Suprapubic skin (tissue), 4 donors: ENCODE measurements around the gene WFDC1. TPM values are rescaled to one million over a fixed set of nuclear protein-coding genes. Genes with fewer than 3 reads are reported as not detected.

Experiments
- DNase-seq, 2 donors: peaks; one replicate each; pipeline ENCODE4 v3.0.0-alpha.2; 2019; ENCODE audit warnings: low spot score in 2 of 2
- H3K27ac ChIP-seq: fragments of 200-600 bp; sonication (generic); one replicate; pipeline ENCODE4 v1.5.1; 2019
- H3K27me3 ChIP-seq: fragments of 200-600 bp; sonication (generic); one replicate; pipeline ENCODE4 v1.5.1; 2019
- H3K36me3 ChIP-seq: fragments of 200-600 bp; sonication (generic); one replicate; pipeline ENCODE4 v1.5.1; 2019
- H3K4me1 ChIP-seq: fragments of 200-600 bp; sonication (generic); one replicate; pipeline ENCODE4 v1.5.1; 2019
- H3K4me3 ChIP-seq: fragments of 200-600 bp; sonication (generic); one replicate; pipeline ENCODE4 v1.5.1; 2019; ENCODE audit warnings: mild to moderate bottlenecking
- H3K9me3 ChIP-seq: fragments of 200-600 bp; sonication (generic); one replicate; pipeline ENCODE4 v1.5.1; 2019
- CTCF ChIP-seq, 2 donors: fragments of 200-600 bp in 1 of 2; fragments of 450-650 bp in 1 of 2; sonication (generic) in 1 of 2; IDR thresholded peaks; one replicate each; pipeline ENCODE4 v1.5.1; 2016 to 2019; ENCODE audit warnings: antibody characterized with exemption in 2 of 2, mild to moderate bottlenecking in 1 of 2, moderate library complexity in 1 of 2
- EP300 ChIP-seq: sonication (generic); formaldehyde crosslinking; IDR thresholded peaks from one replicate; pipeline ENCODE4 v1.6.1; 2017; ENCODE audit warnings: antibody characterized with exemption
- POLR2A ChIP-seq, 2 donors: fragments of 450-650 bp; IDR thresholded peaks; one replicate each; pipeline ENCODE4 v1.6.1; 2017; ENCODE audit warnings: antibody characterized with exemption in 2 of 2, mild to moderate bottlenecking in 2 of 2, moderate library complexity in 2 of 2
- POLR2AphosphoS5 ChIP-seq, 3 donors: sonication (generic); formaldehyde crosslinking; IDR thresholded peaks; one replicate each; pipeline ENCODE4 v1.6.1; 2017; ENCODE audit warnings: antibody characterized with exemption in 3 of 3
- WGBS: methylation state at CpG from one replicate; pipeline ENCODE4 v1.1.5; 2018; 5-methylcytosine and 5-hydroxymethylcytosine counted together
- total RNA-seq, 4 donors: library from RNA; depleted of rRNA; stranded (reverse); fragments of >200 nt; gene quantifications; one replicate each; pipeline ENCODE4 v1.1.0, GENCODE V29; 2016

The WFDC1 gene
- total RNA-seq, 4 donors from 2014 or later, result 0.49 to 1.4 (median 1.3) TPM; not detected in 1

GRCh38 chr16:84293406-84293805 lies 1.3 kb upstream of the WFDC1 start:
- TF ChIP-seq CTCF (IDR thresholded peaks at IDR 0.05) (no peak), EP300 (no peak), POLR2A (IDR thresholded peaks at IDR 0.05) (no peak), POLR2AphosphoS5 (IDR thresholded peaks at IDR 0.05) (no peak)
- no peak for DNase-seq
- WGBS, result 95% methylated on average over 4 of the region's 5 CpGs
- H3K4me1 ChIP-seq, result peaks cover 42% of the 10 kb centered on the region
- H3K27ac ChIP-seq, result no peak overlapping the region
- no peaks in the 10 kb centered on the region for H3K9me3 ChIP-seq
- H3K36me3 ChIP-seq, result no peaks in the 10 kb centered on the region
- no peak overlapping the region for H3K4me3 ChIP-seq
- H3K27me3 ChIP-seq, result peaks cover 31% of the 10 kb centered on the region

GRCh38 chr16:84294117-84294516 lies 561 bp upstream of the WFDC1 start:
- H3K36me3 ChIP-seq, result no peaks in the 10 kb centered on the region
- TF ChIP-seq POLR2AphosphoS5 (IDR thresholded peaks at IDR 0.05) (no peak), POLR2A (IDR thresholded peaks at IDR 0.05) (no peak), CTCF (IDR thresholded peaks at IDR 0.05) (no peak), EP300 (no peak)
- H3K4me1 ChIP-seq, result peaks cover 42% of the 10 kb centered on the region
- no peak for DNase-seq
- H3K27me3 ChIP-seq, result peaks cover 31% of the 10 kb centered on the region
- no peak overlapping the region for H3K27ac ChIP-seq
- peak overlapping the region; percentile 26 for H3K4me3 ChIP-seq
- WGBS, result 73% methylated on average over 9 of the region's 10 CpGs
- no peaks in the 10 kb centered on the region for H3K9me3 ChIP-seq

GRCh38 chr16:84295203-84295860 lies 654 bp downstream of the WFDC1 start:
- Histone ChIP-seq H3K36me3 (no peaks in the 10 kb centered on the region), H3K27me3 (peaks cover 38% of the 10 kb centered on the region), H3K9me3 (no peaks in the 10 kb centered on the region), H3K4me1 (peaks cover 42% of the 10 kb centered on the region), H3K4me3 (peak overlapping the region; percentile 26), H3K27ac (no peak overlapping the region)
- WGBS, result 17% methylated on average over 14 of the region's 14 CpGs
- TF ChIP-seq EP300, result no peak
- no peak for TF ChIP-seq CTCF (IDR thresholded peaks at IDR 0.05)
- no peak for TF ChIP-seq POLR2A (IDR thresholded peaks at IDR 0.05)
- no peak for TF ChIP-seq POLR2AphosphoS5 (IDR thresholded peaks at IDR 0.05)
- DNase-seq, result no peak

GRCh38 chr16:84298376-84298899 lies 3.8 kb downstream of the WFDC1 start:
- DNase-seq, result no peak
- TF ChIP-seq EP300, result no peak
- no peak for TF ChIP-seq CTCF (IDR thresholded peaks at IDR 0.05)
- no peak for TF ChIP-seq POLR2AphosphoS5 (IDR thresholded peaks at IDR 0.05)
- TF ChIP-seq POLR2A (IDR thresholded peaks at IDR 0.05), result no peak
- no peaks in the 10 kb centered on the region for H3K36me3 ChIP-seq
- peaks cover 39% of the 10 kb centered on the region for H3K27me3 ChIP-seq
- no peaks in the 10 kb centered on the region for H3K9me3 ChIP-seq
- 81% methylated on average over 8 of the region's 13 CpGs for WGBS
- H3K4me3 ChIP-seq, result no peak overlapping the region
- H3K27ac ChIP-seq, result no peak overlapping the region
- peaks cover 31% of the 10 kb centered on the region for H3K4me1 ChIP-seq

GRCh38 chr16:84299734-84300440 lies 5.2 kb downstream of the WFDC1 start:
- TF ChIP-seq POLR2AphosphoS5 (IDR thresholded peaks at IDR 0.05) (no peak), CTCF (IDR thresholded peaks at IDR 0.05) (no peak), POLR2A (IDR thresholded peaks at IDR 0.05) (no peak), EP300 (no peak)
- Histone ChIP-seq H3K27ac (no peak overlapping the region), H3K36me3 (no peaks in the 10 kb centered on the region), H3K4me3 (no peak overlapping the region), H3K27me3 (peaks cover 32% of the 10 kb centered on the region), H3K9me3 (no peaks in the 10 kb centered on the region), H3K4me1 (peaks cover 19% of the 10 kb centered on the region)
- no peak for DNase-seq
- WGBS, result 70% methylated on average over 7 of the region's 7 CpGs
